ENCODE measurements around the gene ADD2. TPM values are rescaled to one million over a fixed set of nuclear protein-coding genes. Genes with fewer than 3 reads are reported as not detected.

ADD2 gene
- total RNA-seq, 2 experiments from 2014 or later = 4.4 to 6.4 TPM

GRCh38 chr2:70779911-70780545 is 12.0 kb upstream of the ADD2 start:
- CTCF ChIA-PET = no interaction called here

DNA sequence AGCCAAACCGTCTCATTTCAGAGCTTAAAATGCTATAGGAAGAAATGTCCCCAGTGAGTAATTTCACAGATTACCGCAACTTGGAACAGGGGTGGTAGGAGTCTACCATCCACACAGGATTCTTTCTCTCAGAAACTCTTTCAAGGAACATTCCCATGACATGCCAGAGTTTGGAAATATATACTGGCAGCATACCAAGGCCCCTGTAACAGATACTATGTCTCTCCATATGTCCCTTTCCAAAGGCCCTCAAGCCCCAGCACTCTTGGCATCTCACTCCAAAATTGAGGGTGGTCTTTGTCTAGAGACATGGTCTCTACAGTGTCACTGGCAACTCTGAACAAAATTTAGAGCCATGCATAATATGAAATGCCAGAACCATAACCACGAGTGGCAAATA is 11.5 kb upstream of the ADD2 start:
- H3K4me3 ChIP-seq (ENCODE audit: low read length) = no peak overlapping the region
- Mint-ChIP-seq H3K4me1 (ENCODE audit: low read depth) (no peaks in the 10 kb centered on the region), H3K9me3 (no peaks in the 10 kb centered on the region), H3K36me3 (ENCODE audit: low read depth) (no peaks in the 10 kb centered on the region), H3K4me3 (no peak overlapping the region), H3K27me3 (peaks cover 20% of the 10 kb centered on the region), H3K27ac (no peak overlapping the region)
- no peak for ATAC-seq (ENCODE audit: poor library complexity)
- no peaks in the 10 kb centered on the region for H3K4me1 ChIP-seq (ENCODE audit: insufficient read depth, low read length)
- no peaks in the 10 kb centered on the region for H3K36me3 ChIP-seq (ENCODE audit: insufficient read depth, low read length)
- ChIA-PET POLR2A (no interaction called here), CTCF (no interaction called here)
- H3K27me3 ChIP-seq (ENCODE audit: control insufficient read depth in 1 of 2, insufficient read depth in 2 of 2, low read length in 2 of 2) = peaks cover 0 to 6% of the 10 kb centered on the region in 2 experiments
- H3K9me3 ChIP-seq (ENCODE audit: control insufficient read depth in 1 of 2, insufficient read depth in 1 of 2, low read length in 2 of 2) = no peaks in the 10 kb centered on the region
- TF ChIP-seq CTCF (IDR thresholded peaks at IDR 0.05) = no peak
- DNase-seq = no peak
- no peak overlapping the region for H3K27ac ChIP-seq (ENCODE audit: low read depth in 1 of 2, low read length in 2 of 2)
- intact Hi-C loops (cut with DNase I, micrococcal nuclease) = no loop called here

More at GRCh38 chr2:70779911-70780545, 12.0 kb upstream of the ADD2 start:
- POLR2A ChIA-PET = no interaction called here
- Mint-ChIP-seq H3K9me3 (no peaks in the 10 kb centered on the region), H3K4me3 (no peak overlapping the region), H3K36me3 (ENCODE audit: low read depth) (no peaks in the 10 kb centered on the region), H3K27ac (no peak overlapping the region), H3K27me3 (peaks cover 14% of the 10 kb centered on the region), H3K4me1 (ENCODE audit: low read depth) (peaks cover under 1% of the 10 kb centered on the region)
- no peaks in the 10 kb centered on the region for H3K36me3 ChIP-seq (ENCODE audit: insufficient read depth, low read length)
- DNase-seq (no peak), ATAC-seq (ENCODE audit: poor library complexity) (no peak)
- no peak for TF ChIP-seq CTCF (IDR thresholded peaks at IDR 0.05)
- intact Hi-C loops (cut with DNase I, micrococcal nuclease) = no loop called here
- no peaks in the 10 kb centered on the region for H3K9me3 ChIP-seq (ENCODE audit: control insufficient read depth in 1 of 2, insufficient read depth in 1 of 2, low read length in 2 of 2)
- H3K4me1 ChIP-seq (ENCODE audit: insufficient read depth, low read length) = no peaks in the 10 kb centered on the region
- no peak overlapping the region for H3K27ac ChIP-seq (ENCODE audit: low read depth in 1 of 2, low read length in 2 of 2)
- no peak overlapping the region for H3K4me3 ChIP-seq (ENCODE audit: low read length)
- H3K27me3 ChIP-seq (ENCODE audit: control insufficient read depth in 1 of 2, insufficient read depth in 2 of 2, low read length in 2 of 2) = peaks cover 0 to 3% of the 10 kb centered on the region in 2 experiments

GRCh38 chr2:70778676-70779075 is 10.7 kb upstream of the ADD2 start:
- no peak for ATAC-seq (ENCODE audit: poor library complexity)
- no peak overlapping the region for H3K4me3 Mint-ChIP-seq

More at GRCh38 chr2:70778676-70779075, 10.7 kb upstream of the ADD2 start:
- Histone ChIP-seq H3K4me1 (ENCODE audit: insufficient read depth, low read length) (no peaks in the 10 kb centered on the region), H3K27me3 (ENCODE audit: control insufficient read depth in 1 of 2, insufficient read depth in 2 of 2, low read length in 2 of 2) (peaks cover 7 to 10% of the 10 kb centered on the region in 2 experiments), H3K36me3 (ENCODE audit: insufficient read depth, low read length) (no peaks in the 10 kb centered on the region), H3K9me3 (ENCODE audit: control insufficient read depth in 1 of 2, insufficient read depth in 1 of 2, low read length in 2 of 2) (no peaks in the 10 kb centered on the region), H3K4me3 (ENCODE audit: low read length) (no peak overlapping the region), H3K27ac (ENCODE audit: low read depth in 1 of 2, low read length in 2 of 2) (no peak overlapping the region)
- intact Hi-C loops (cut with DNase I, micrococcal nuclease) = no loop called here
- TF ChIP-seq CTCF (IDR thresholded peaks at IDR 0.05) = no peak
- Mint-ChIP-seq H3K4me1 (ENCODE audit: low read depth) (no peaks in the 10 kb centered on the region), H3K27ac (no peak overlapping the region), H3K27me3 (peaks cover 28% of the 10 kb centered on the region), H3K9me3 (no peaks in the 10 kb centered on the region), H3K36me3 (ENCODE audit: low read depth) (no peaks in the 10 kb centered on the region)
- no peak for DNase-seq
- POLR2A ChIA-PET = no interaction called here
- CTCF ChIA-PET = no interaction called here

All from CD4-positive, alpha-beta T cell (primary cell).